Mucosa of gallbladder (tissue), 1 donor: ENCODE data around the gene ZFYVE1. TPM values are rescaled to one million over a fixed set of nuclear protein-coding genes. Genes with fewer than 3 reads are reported as not detected.
"Not testable (repeated sequence)": the region's sequence is repeated elsewhere in the genome, so short reads cannot be mapped to it uniquely, and the experiment has no call there.

ENCODE experiments used
- DNase-seq: peaks from one replicate; pipeline ENCODE4 v3.0.0-alpha.2; 2020; ENCODE audit warnings: low spot score
- total RNA-seq: library from RNA; stranded (reverse); gene quantifications from one replicate; pipeline ENCODE4 v1.2.1, GENCODE V29; 2021
- donor health status: DM: no; HTN: no; CAD: no.

ZFYVE1 gene
- total RNA-seq, result 24.9 TPM

DNA sequence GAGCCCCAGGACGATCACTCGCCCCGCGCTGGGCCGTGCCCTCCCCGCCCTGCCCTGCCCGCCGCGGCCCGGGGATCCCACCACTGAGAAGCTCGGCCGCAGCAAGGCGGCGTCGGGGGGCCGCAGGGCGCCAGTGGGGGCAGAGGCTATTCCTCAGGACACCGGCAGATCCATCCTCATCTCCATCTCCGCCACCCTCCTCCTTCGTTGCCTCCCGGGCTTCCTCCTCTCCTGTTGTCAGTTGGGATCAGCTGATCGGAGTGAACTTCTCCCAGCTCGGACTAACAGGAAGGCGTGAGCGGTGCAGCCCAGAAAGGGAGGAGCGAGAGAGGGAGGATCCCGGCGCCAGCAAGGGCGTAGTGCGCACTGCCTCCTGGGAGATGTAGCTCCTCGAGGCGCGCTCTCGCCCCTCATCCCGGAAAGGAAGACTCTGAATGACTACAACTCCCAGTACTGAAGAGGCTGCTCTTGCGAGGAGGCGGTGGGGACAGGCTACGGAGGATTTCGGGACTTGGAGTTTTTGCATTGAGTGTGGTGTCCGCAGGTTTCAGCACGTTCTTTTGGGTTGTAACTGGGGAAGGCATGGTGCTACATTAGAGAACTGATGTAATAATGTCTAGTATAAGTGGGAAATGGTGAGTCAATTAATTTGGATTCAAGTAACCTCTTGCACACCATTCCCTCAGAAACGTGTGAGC is at the start of gene ZFYVE1:
Gene ZFYVE1, minus strand, starts transcription at position 262 of the 698 bp plus-strand sequence. CDS start 2,598 bp downstream, outside the sequence.
- peak; percentile 98 for DNase-seq

DNA sequence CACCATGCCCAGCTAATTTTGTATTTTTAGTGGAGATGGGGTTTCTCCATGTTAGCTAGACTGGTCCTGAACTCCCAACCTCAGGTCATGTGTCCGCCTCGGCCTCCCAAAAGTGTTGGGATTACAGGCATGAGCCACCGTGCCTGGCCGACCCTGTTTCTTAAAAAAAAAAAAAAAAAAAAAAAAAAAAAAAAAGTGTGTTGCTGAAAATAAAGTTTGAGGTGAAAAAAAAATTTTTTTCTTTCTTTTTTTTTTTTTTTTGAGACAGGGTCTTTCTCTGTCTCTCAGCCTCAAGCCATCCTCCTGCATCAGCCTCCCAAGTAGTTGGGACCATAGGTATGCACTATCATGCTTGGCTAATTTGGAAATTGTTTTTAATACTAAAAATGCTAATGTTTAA is 42.7 kb upstream of the ZFYVE1 start:
- DNase-seq, result no peak

- peak; percentile 26 for DNase-seq
Measured at GRCh38 chr14:73058922-73059673, 32.2 kb upstream of the ZFYVE1 start.

- DNase-seq, result peak; percentile 98
Measured at GRCh38 chr14:73058224-73058921, 31.5 kb upstream of the ZFYVE1 start, which contains the start of gene RBM25. Gene RBM25, plus strand, starts transcription at chr14:73058534. Its CDS starts 13,108 bp downstream, at chr14:73071642.

GRCh38 chr14:73057944-73058223 is 31.0 kb upstream of the ZFYVE1 start:
- no peak for DNase-seq

DNA sequence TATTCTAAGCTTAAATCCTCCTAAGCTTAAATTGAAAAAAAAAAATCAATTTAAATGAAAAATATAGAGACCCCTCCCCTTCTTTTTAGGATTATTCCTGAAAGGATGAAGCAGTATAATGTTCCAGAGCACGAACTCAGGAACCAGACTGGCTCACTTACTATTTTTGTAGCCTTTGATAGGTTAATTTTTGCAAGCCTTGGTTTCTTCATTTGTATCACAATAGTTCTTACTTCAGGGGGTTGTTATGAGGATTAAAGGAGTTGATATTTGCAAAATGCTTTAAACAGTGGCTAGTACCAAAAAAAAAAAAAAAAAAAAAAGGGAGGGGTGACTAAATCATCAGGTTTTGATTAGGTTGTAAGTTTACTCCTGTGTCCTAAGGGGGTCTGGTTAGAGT is 28.3 kb upstream of the ZFYVE1 start:
- DNase-seq, result no peak

DNA sequence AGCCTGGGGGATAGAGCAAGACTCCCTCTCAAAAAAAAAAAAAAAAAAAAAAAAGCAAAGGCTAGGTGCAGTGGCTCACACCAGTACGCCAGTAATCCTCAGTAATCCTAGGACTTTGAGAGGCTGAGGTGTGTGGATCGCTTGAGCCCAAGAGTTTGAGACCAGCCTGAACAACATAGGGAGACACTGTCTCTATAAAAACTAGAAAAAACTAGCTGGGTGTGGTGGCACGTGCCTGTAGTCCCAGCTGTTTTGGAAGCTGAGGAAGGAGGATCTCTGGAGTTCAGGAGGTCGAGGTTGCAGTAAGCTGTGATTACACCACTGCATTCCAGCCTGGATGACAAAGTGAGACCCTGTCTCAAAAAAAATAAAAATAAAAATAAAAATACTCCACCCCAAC is 22.5 kb upstream of the ZFYVE1 start:
- no peak for DNase-seq

GRCh38 chr14:73047808-73048207 is 20.9 kb upstream of the ZFYVE1 start:
- no peak for DNase-seq

DNA sequence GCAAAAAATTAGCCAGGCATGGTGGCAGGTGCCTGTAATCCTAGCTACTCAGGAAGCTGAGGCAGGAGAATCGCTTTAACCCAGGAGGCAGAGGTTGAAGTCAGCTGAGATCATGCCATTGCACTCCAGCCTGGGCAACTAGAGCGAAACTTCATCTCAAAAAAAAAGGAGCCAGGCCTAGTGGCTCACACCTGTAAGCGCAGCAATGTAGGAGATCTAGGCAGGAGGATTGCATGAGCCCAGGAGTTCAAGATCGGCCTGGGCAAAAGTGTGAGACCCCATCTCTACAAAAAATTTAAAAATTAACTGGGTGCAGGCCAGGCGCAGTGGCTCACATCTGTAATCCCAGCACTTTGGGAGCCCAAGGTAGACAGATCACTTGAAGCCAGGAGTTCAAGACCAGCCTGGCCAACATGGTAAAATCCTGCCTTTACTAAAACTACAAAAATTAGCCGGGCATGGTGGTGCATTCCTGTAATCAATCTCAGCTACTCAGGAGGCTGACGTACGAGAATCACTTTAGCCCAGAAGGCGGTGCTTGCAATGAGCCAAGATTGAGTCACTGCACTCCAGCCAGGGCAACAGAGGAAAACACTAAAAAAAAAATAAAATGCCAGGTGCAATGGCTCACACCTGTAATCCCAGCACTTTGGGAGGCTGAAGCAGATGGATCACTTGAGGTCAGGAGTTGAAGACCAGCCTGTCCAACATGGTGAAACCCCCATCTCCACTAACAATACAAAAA is 10.0 kb upstream of the ZFYVE1 start:
- not testable (repeated sequence) for DNase-seq

GRCh38 chr14:73027984-73028383 is 1.1 kb upstream of the ZFYVE1 start:
- DNase-seq, result no peak

DNA sequence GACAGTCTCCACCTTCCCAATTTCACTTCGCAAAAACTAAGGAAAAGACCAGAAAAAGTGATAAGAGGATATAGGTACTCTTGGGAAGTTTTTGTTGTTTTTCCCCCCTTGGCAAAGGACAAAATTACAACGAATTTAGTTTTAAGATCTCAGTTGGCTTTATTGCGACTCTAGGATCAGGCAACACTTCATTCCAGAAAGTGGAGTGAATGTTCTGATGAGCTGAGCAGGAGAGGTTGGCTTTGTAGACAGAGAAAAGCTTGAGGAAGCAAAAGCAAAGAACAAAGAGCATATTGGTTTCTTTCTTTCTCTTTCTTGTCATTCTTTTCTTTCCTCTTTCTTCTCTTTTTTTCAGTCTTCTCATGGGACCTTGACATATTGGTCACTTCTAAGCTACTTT is 640 bp upstream of the ZFYVE1 start:
- no peak for DNase-seq

DNA sequence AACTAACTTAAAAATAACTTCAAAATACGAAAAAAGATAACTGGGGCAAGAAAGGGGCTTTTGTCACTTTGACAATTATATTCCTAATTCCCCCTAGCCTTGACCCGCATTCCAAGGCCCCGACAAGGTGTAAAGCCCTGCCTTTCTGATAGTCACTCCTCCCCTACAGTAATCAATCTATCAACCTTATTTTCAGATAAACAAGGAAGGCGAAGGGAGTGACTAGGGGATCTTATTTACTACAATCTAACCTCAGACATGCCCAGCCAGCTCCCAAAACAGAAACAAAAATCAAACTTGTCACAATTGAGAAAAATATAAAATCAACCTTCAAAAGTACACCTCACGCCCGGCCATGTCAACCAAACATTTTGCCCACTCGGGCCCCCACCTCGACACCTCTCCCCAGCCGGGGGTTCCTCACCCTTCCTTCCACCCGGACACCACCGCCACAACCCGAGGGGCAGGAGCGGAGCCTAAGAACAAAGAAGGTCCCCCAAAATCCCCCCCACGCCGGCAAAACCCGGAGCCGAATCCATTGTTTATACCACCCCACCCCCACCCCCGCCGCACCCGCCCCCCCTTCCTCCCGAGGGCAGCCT is 562 bp downstream of the ZFYVE1 start:
- DNase-seq, result no peak

- no peak for DNase-seq
Measured at GRCh38 chr14:73025544-73025943, 1.4 kb downstream of the ZFYVE1 start.

- no peak for DNase-seq
Measured at GRCh38 chr14:73022051-73022450, 4.9 kb downstream of the ZFYVE1 start.

GRCh38 chr14:73016011-73016410 is 10.9 kb downstream of the ZFYVE1 start:
- DNase-seq, result not testable (repeated sequence)

GRCh38 chr14:73015552-73015951 is 11.4 kb downstream of the ZFYVE1 start:
- DNase-seq, result not testable (repeated sequence)

- DNase-seq, result no peak
Measured at GRCh38 chr14:73014105-73014504, 12.8 kb downstream of the ZFYVE1 start.

GRCh38 chr14:73011189-73011588 is 15.7 kb downstream of the ZFYVE1 start:
- not testable (repeated sequence) for DNase-seq

GRCh38 chr14:73008501-73008900 is 18.4 kb downstream of the ZFYVE1 start:
- no peak for DNase-seq

DNA sequence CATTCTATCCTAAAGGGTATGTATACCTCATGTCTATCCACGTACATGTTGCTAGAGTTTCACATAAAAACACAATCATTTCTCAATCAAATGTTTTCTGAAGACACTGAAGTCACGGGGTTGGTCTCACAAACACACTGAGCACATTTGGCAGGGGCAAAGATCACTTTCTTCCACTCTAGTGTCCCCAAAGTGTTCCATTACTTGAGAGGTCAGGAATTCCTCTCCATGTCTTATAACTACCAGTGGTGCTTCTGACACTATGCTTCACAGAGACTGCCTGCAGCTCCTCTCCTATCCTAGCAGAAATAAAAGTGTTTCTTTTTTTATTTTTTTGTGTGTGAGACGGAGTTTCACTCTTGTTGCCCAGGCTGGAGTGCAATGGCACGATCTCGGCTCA is 19.1 kb downstream of the ZFYVE1 start:
- no peak for DNase-seq

DNA sequence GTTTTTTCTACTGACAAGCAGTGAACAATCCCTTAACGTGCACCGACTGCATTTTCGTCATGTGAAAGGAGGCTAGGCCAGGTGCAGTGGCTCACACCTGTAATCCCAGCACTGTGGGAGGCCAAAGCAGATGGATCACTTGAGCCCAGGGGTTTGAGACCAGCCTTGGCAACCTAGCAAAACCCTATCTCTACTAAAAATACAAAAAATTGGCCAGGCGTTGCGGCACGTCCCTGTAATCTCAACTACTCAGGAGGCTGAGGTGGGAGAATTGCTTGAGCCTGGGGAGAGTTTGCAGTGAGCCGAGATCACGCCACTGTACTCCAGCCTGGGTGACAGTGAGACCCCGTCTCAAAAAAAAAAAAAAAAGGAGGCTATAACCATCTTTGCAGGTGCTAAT is 22.3 kb downstream of the ZFYVE1 start:
- DNase-seq, result not testable (repeated sequence)

DNA sequence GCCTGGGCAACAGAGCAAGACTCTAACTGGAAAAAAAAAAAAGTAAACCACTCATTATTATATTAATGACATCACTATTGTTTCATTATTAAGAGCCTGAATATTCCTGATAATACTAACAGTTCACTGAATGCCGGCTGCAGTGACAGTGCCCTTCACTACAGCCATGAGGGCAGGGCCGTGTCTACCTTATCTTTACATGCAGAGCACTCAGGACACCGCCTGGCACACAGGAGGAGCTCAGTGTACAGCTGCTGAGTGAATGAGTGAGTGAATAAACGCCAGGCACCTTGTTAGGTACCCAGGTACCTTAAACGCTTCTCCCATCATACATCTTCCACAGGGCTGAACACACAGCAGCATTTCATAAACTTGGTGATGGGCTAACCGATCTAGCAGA is 23.2 kb downstream of the ZFYVE1 start:
- no peak for DNase-seq
